ENCODE data around the gene ST7. TPM values are rescaled to one million over a fixed set of nuclear protein-coding genes. Genes with fewer than 3 reads are reported as not detected.

The ST7 gene
- total and polyA plus RNA-seq, 2 donors (not counting 1 experiment from before 2014, with no cell fraction given): 2.3 to 4.6 TPM

DNA sequence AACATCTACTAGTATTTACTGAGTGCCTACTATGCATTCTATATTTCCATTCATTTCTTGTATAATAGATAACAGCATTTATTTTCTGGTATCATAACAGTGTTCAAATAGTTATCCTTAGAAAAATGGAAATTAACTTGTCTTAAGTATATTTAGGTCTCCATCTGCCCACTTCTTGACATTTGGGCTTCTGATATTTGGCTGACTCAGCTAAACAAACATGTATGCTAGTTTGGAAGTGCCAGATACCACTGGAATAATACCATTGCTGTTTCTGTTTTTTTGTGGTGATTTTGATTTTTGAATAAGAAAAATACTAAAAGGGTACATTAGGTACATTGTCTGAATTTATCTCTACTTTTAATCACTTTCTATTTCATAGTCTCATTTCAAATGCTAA, 169.2 kb downstream of the ST7 start:
- ChIA-PET CTCF (interaction anchor here (0.7 to 12.6 kb wide), 6 partner anchors 11 to 1164 kb away, joined by 3 to 226 read pairs (median 5); no protein-coding TSS in a partner anchor), POLR2A (no interaction called here)
- Histone ChIP-seq H3K79me2 (ENCODE audit: control insufficient read depth, insufficient read depth, low read length) (no peaks in the 10 kb centered on the region), H3K4me1 (ENCODE audit: control insufficient read depth in 2 of 2, insufficient read depth in 2 of 2, low read length in 2 of 2) (no peaks in the 10 kb centered on the region), H3K36me3 (replicated peaks in 1 of 2; ENCODE audit: control extremely low read depth in 1 of 2, control insufficient read depth in 1 of 2, extremely low read depth in 1 of 2, insufficient read depth in 2 of 2, low read length in 1 of 2) (no peaks in the 10 kb centered on the region), H4K20me1 (ENCODE audit: control insufficient read depth, insufficient read depth, low read length, poor library complexity, severe bottlenecking) (no peaks in the 10 kb centered on the region), H3K27me3 (replicated peaks in 1 of 4; ENCODE audit: control extremely low read depth in 1 of 4, control insufficient read depth in 3 of 4, insufficient read depth in 4 of 4, low read length in 3 of 4) (no peaks in the 10 kb centered on the region), H2AFZ (ENCODE audit: insufficient read depth, low read depth, low read length, poor library complexity, severe bottlenecking) (no peak overlapping the region), H3K9ac (ENCODE audit: low read length) (no peak overlapping the region), H3K27ac (ENCODE audit: low read length in 2 of 2) (no peak overlapping the region), H3K4me3 (ENCODE audit: control extremely low read depth in 1 of 5, extremely low read depth in 1 of 5, insufficient read depth in 1 of 5, low read depth in 2 of 5, low read length in 4 of 5) (no peak overlapping the region), H3K9me3 (ENCODE audit: control extremely low read depth in 1 of 3, control insufficient read depth in 2 of 3, insufficient read depth in 1 of 3, low read length in 2 of 3) (no peaks in the 10 kb centered on the region), H3K4me2 (replicated peaks; ENCODE audit: low read depth, low read length, poor library complexity, severe bottlenecking) (no peak overlapping the region)
- TF ChIP-seq EZH2 (IDR thresholded peaks at IDR 0.05; ENCODE audit: borderline replicate concordance, insufficient read depth, low read depth, low read length, poor library complexity, severe bottlenecking): no peak
- no peak for TF ChIP-seq CTCF (IDR thresholded peaks at IDR 0.05)
- no peak for DNase-seq
- intact Hi-C loops (cut with micrococcal nuclease): no loop called here
- Mint-ChIP-seq H3K9me3 (ENCODE audit: insufficient read depth) (no peaks in the 10 kb centered on the region), H3K4me1 (no peaks in the 10 kb centered on the region), H3K27ac (no peak overlapping the region), H3K27me3 (no peaks in the 10 kb centered on the region), H3K4me3 (no peak overlapping the region)
- ATAC-seq (ENCODE audit: low read depth): no peak

- Mint-ChIP-seq H3K4me3 (no peak overlapping the region), H3K27ac (no peak overlapping the region), H3K9me3 (ENCODE audit: insufficient read depth) (no peaks in the 10 kb centered on the region), H3K27me3 (no peaks in the 10 kb centered on the region), H3K4me1 (no peaks in the 10 kb centered on the region)
- no peak overlapping the region for H3K27ac ChIP-seq (ENCODE audit: low read length in 2 of 2)
- no peaks in the 10 kb centered on the region for H3K79me2 ChIP-seq (ENCODE audit: control insufficient read depth, insufficient read depth, low read length)
- WGBS (ENCODE audit: insufficient coverage): 100% methylated on average over 1 of the region's 2 CpGs
- CTCF ChIA-PET: interaction anchor here (0.6 to 12.6 kb wide), 7 partner anchors 11 to 1163 kb away, joined by 3 to 226 read pairs (median 4); no protein-coding TSS in a partner anchor
- H3K4me3 ChIP-seq (ENCODE audit: control extremely low read depth in 1 of 5, extremely low read depth in 1 of 5, insufficient read depth in 1 of 5, low read depth in 2 of 5, low read length in 4 of 5): no peak overlapping the region
- no peaks in the 10 kb centered on the region for H4K20me1 ChIP-seq (ENCODE audit: control insufficient read depth, insufficient read depth, low read length, poor library complexity, severe bottlenecking)
- no peak for ATAC-seq (ENCODE audit: low read depth)
- no peak overlapping the region for H2AFZ ChIP-seq (ENCODE audit: insufficient read depth, low read depth, low read length, poor library complexity, severe bottlenecking)
- H3K36me3 ChIP-seq (replicated peaks in 1 of 2; ENCODE audit: control extremely low read depth in 1 of 2, control insufficient read depth in 1 of 2, extremely low read depth in 1 of 2, insufficient read depth in 2 of 2, low read length in 1 of 2): no peaks in the 10 kb centered on the region
- H3K27me3 ChIP-seq (replicated peaks in 1 of 4; ENCODE audit: control extremely low read depth in 1 of 4, control insufficient read depth in 3 of 4, insufficient read depth in 4 of 4, low read length in 3 of 4): no peaks in the 10 kb centered on the region
- H3K9ac ChIP-seq (ENCODE audit: low read length): no peak overlapping the region
- no peak overlapping the region for H3K4me2 ChIP-seq (replicated peaks; ENCODE audit: low read depth, low read length, poor library complexity, severe bottlenecking)
- H3K9me3 ChIP-seq (ENCODE audit: control extremely low read depth in 1 of 3, control insufficient read depth in 2 of 3, insufficient read depth in 1 of 3, low read length in 2 of 3): no peaks in the 10 kb centered on the region
- intact Hi-C loops (cut with micrococcal nuclease): no loop called here
- no peak for DNase-seq
- POLR2A ChIA-PET: no interaction called here
- no peaks in the 10 kb centered on the region for H3K4me1 ChIP-seq (ENCODE audit: control insufficient read depth in 2 of 2, insufficient read depth in 2 of 2, low read length in 2 of 2)
- TF ChIP-seq EZH2 (IDR thresholded peaks at IDR 0.05; ENCODE audit: borderline replicate concordance, insufficient read depth, low read depth, low read length, poor library complexity, severe bottlenecking) (no peak), CTCF (IDR thresholded peaks at IDR 0.05) (no peak)
These were observed 170.1 kb downstream of the ST7 start for GRCh38 chr7:117123311-117123926.
